H1 (cell line): ENCODE results near the gene MRPS5. TPM values are rescaled to one million over a fixed set of nuclear protein-coding genes. Genes with fewer than 3 reads are reported as not detected.

Experiments
- CTCF ChIA-PET: fragments of 300-600 bp; sonication (Branson Sonifier 250); formaldehyde crosslinking; loops from one replicate; lab custom pipeline; 2021; ENCODE audit not compliant: partially characterized antibody; lab: Charles Lee
- POLR2A ChIA-PET: fragments of 300-600 bp; sonication (Branson Sonifier 250); formaldehyde crosslinking; loops from one replicate; lab custom pipeline; 2021; ENCODE audit warnings: inconsistent platforms; ENCODE audit not compliant: partially characterized antibody; lab: Charles Lee
- DNase-seq, 2 experiments: peaks; one replicate each; pipeline versions ENCODE4 v3.0.0 to v3.0.0-alpha.2; 2010 to 2022; ENCODE audit warnings: low spot score in 2 of 2, low read depth in 1 of 2, mixed read lengths in 1 of 2
- FAIRE-seq: peaks from 2 replicates; lab custom pipeline; 2011; peaks lifted over from hg19 to GRCh38; lab: Jason Lieb, UNC
- H2AFZ ChIP-seq: 2 replicates; pipeline ENCODE4 v1.8.1; 2012; ENCODE audit warnings: low read length, inconsistent platforms
- H2AK5ac ChIP-seq: 2 replicates; pipeline ENCODE4 v1.6.1; 2013; ENCODE audit warnings: low read depth, low read length
- H2BK120ac ChIP-seq: replicated peaks from 2 replicates; pipeline ENCODE3; 2013; ENCODE audit warnings: low read depth, low read length, inconsistent platforms
- H2BK12ac ChIP-seq: 2 replicates; pipeline ENCODE4 v1.6.1; 2013; ENCODE audit warnings: low read depth, low read length
- H2BK15ac ChIP-seq: 2 replicates; pipeline ENCODE4 v1.6.1; 2013; ENCODE audit warnings: low read length
- H2BK20ac ChIP-seq: 2 replicates; pipeline ENCODE4 v1.6.1; 2013; ENCODE audit warnings: low read length
- H2BK5ac ChIP-seq: 2 replicates; pipeline ENCODE4 v1.6.1; 2013; ENCODE audit warnings: low read depth, low read length
- H3K14ac ChIP-seq: 2 replicates; pipeline ENCODE4 v1.6.1; 2013; ENCODE audit warnings: inconsistent platforms; ENCODE audit not compliant: insufficient read length
- H3K18ac ChIP-seq: 2 replicates; pipeline ENCODE4 v1.6.1; 2013; ENCODE audit warnings: low read length; ENCODE audit errors: extremely low read depth
- H3K23ac ChIP-seq: 2 replicates; pipeline ENCODE4 v1.6.1; 2013; ENCODE audit warnings: inconsistent platforms; ENCODE audit not compliant: insufficient read length
- H3K23me2 ChIP-seq: 2 replicates; pipeline ENCODE4 v1.6.1; 2013; ENCODE audit warnings: low read depth, low read length
- H3K27ac ChIP-seq: 2 replicates; pipeline ENCODE4 v1.6.1; 2011; ENCODE audit warnings: low read depth, low read length, inconsistent platforms
- H3K27me3 ChIP-seq, 4 experiments: replicated peaks in 1 of 4; 1 replicate in 1 of 4; 2 replicates in 3 of 4; pipeline versions ENCODE4 v1.6.1 to v1.8.1; 2011 to 2013; ENCODE audit warnings: low read length in 3 of 4, mild to moderate bottlenecking in 3 of 4, inconsistent platforms in 2 of 4, mixed read lengths in 2 of 4, moderate library complexity in 1 of 4; ENCODE audit not compliant: control insufficient read depth in 3 of 4, insufficient read depth in 3 of 4; ENCODE audit errors: extremely low read depth in 1 of 4
- H3K36me3 ChIP-seq, 4 experiments: 2 replicates each; pipeline versions ENCODE4 v1.6.1 to v1.8.1; 2011 to 2013; ENCODE audit warnings: mild to moderate bottlenecking in 4 of 4, low read length in 3 of 4, moderate library complexity in 2 of 4, control low read depth in 1 of 4, inconsistent platforms in 1 of 4; ENCODE audit not compliant: insufficient read depth in 4 of 4, control insufficient read depth in 2 of 4
- H3K4ac ChIP-seq: replicated peaks from 2 replicates; pipeline ENCODE3; 2013; ENCODE audit warnings: low read length, low read depth, mixed read lengths, inconsistent platforms; ENCODE audit not compliant: insufficient read length
- H3K4me1 ChIP-seq, 4 experiments: replicated peaks in 1 of 4; 1 replicate in 1 of 4; 2 replicates in 3 of 4; pipeline versions ENCODE4 v1.6.1 to v1.8.1; 2011 to 2013; ENCODE audit warnings: low read length in 3 of 4, inconsistent platforms in 2 of 4, mixed read lengths in 1 of 4; ENCODE audit not compliant: insufficient read depth in 4 of 4, control insufficient read depth in 3 of 4
- H3K4me2 ChIP-seq, 2 experiments: 2 replicates each; pipeline versions ENCODE4 v1.6.1 to v1.8.1; 2011 to 2013; ENCODE audit warnings: low read depth in 2 of 2, low read length in 2 of 2, control low read depth in 1 of 2, inconsistent platforms in 1 of 2, mild to moderate bottlenecking in 1 of 2; ENCODE audit not compliant: insufficient read depth in 1 of 2
- H3K4me3 ChIP-seq, 4 experiments: fragments of 200-600, 300-600 bp in 1 of 4; sonication (generic), shearing (Covaris generic), sonication (Bioruptor Twin) in 1 of 4; 2 replicates each; pipeline versions ENCODE4 v1.5.1 to v1.8.1; 2011 to 2016; ENCODE audit warnings: low read length in 4 of 4, low read depth in 3 of 4, control low read depth in 2 of 4, inconsistent platforms in 2 of 4, mild to moderate bottlenecking in 2 of 4, mixed read lengths in 1 of 4, moderate library complexity in 1 of 4; ENCODE audit not compliant: insufficient read depth in 2 of 4; ENCODE audit errors: extremely low read depth in 1 of 4
- H3K56ac ChIP-seq: replicated peaks from 2 replicates; pipeline ENCODE3; 2013; ENCODE audit warnings: low read depth, mild to moderate bottlenecking, mixed read lengths, low read length, inconsistent platforms; ENCODE audit not compliant: insufficient read length
- H3K79me1 ChIP-seq: 2 replicates; pipeline ENCODE4 v1.6.1; 2013; ENCODE audit warnings: low read depth, low read length, control low read depth
- H3K79me2 ChIP-seq, 2 experiments: 2 replicates each; pipeline versions ENCODE4 v1.6.1 to v1.8.1; 2012 to 2013; ENCODE audit warnings: low read length in 2 of 2, mild to moderate bottlenecking in 2 of 2, inconsistent platforms in 1 of 2; ENCODE audit not compliant: insufficient read depth in 2 of 2, control insufficient read depth in 1 of 2
- H3K9ac ChIP-seq, 4 experiments: replicated peaks in 1 of 4; 1 replicate in 1 of 4; 2 replicates in 3 of 4; pipeline versions ENCODE4 v1.6.1 to v1.8.1; 2011 to 2013; ENCODE audit warnings: low read depth in 3 of 4, low read length in 3 of 4, control low read depth in 2 of 4, mild to moderate bottlenecking in 2 of 4, moderate library complexity in 2 of 4, inconsistent platforms in 1 of 4; ENCODE audit errors: extremely low read depth in 1 of 4
- H3K9me3 ChIP-seq, 2 experiments: 2 replicates each; pipeline versions ENCODE4 v1.6.1 to v1.8.1; 2012 to 2013; ENCODE audit warnings: mild to moderate bottlenecking in 2 of 2, moderate library complexity in 2 of 2, control low read depth in 1 of 2, inconsistent platforms in 1 of 2, low read depth in 1 of 2, low read length in 1 of 2, mixed read lengths in 1 of 2; ENCODE audit not compliant: insufficient read depth in 2 of 2
- H4K20me1 ChIP-seq, 2 experiments: replicated peaks in 1 of 2; 2 replicates each; pipeline versions ENCODE3 to v1.8.1; 2011 to 2013; ENCODE audit warnings: inconsistent platforms in 2 of 2, low read length in 2 of 2, mild to moderate bottlenecking in 1 of 2; ENCODE audit not compliant: insufficient read depth in 2 of 2, control insufficient read depth in 1 of 2
- H4K5ac ChIP-seq: 2 replicates; pipeline ENCODE4 v1.6.1; 2013; ENCODE audit warnings: low read length, low read depth, mixed read lengths, inconsistent platforms; ENCODE audit not compliant: insufficient read length
- H4K8ac ChIP-seq: 2 replicates; pipeline ENCODE4 v1.8.0; 2013; ENCODE audit warnings: mild to moderate bottlenecking, moderate library complexity, low read length, inconsistent platforms; ENCODE audit not compliant: insufficient read depth; ENCODE audit errors: extremely low read depth
- H4K91ac ChIP-seq: replicated peaks from 2 replicates; pipeline ENCODE3; 2013; ENCODE audit warnings: low read length, mixed read lengths, inconsistent platforms; ENCODE audit not compliant: insufficient read length
- CEBPB ChIP-seq: IDR thresholded peaks from 2 replicates; pipeline ENCODE4 v1.6.1; 2012; ENCODE audit warnings: low read depth, low read length
- EZH2 ChIP-seq: fragments of 200-600 bp; sonication (generic); IDR thresholded peaks from 2 replicates; pipeline ENCODE4 v1.7.1; 2012; ENCODE audit warnings: low read depth, mild to moderate bottlenecking, moderate library complexity, low read length, inconsistent platforms; ENCODE audit not compliant: severe bottlenecking
- FOSL1 ChIP-seq: IDR thresholded peaks from 2 replicates; pipeline ENCODE4 v1.6.1; 2011; ENCODE audit warnings: mild to moderate bottlenecking, low read depth, low read length, moderate library complexity; ENCODE audit not compliant: insufficient read depth
- HDAC6 ChIP-seq: IDR thresholded peaks from one replicate; pipeline ENCODE4 v1.7.1; 2012; ENCODE audit warnings: low read depth, mild to moderate bottlenecking, inconsistent platforms, low read length, moderate library complexity
- KDM1A ChIP-seq: fragments of 200-600, 300-600 bp; sonication (generic); IDR thresholded peaks from 2 replicates; pipeline ENCODE4 v1.7.1; 2016; ENCODE audit warnings: mild to moderate bottlenecking, low read length, borderline replicate concordance
- KDM5A ChIP-seq: fragments of 200-600 bp; IDR thresholded peaks from 2 replicates; pipeline ENCODE4 v1.7.1; 2012; ENCODE audit warnings: mild to moderate bottlenecking, low read length, inconsistent platforms, mixed read lengths
- NANOG ChIP-seq: IDR thresholded peaks from 2 replicates; pipeline ENCODE4 v1.6.1; 2011; ENCODE audit warnings: low read length, low read depth, mild to moderate bottlenecking, inconsistent platforms; ENCODE audit not compliant: insufficient read depth, poor library complexity, severe bottlenecking
- RFX5 ChIP-seq: IDR thresholded peaks from 2 replicates; pipeline ENCODE4 v1.6.1; 2011; ENCODE audit warnings: low read depth, low read length, improper control_type of control experiment, borderline replicate concordance
- RXRA ChIP-seq: IDR thresholded peaks from 2 replicates; pipeline ENCODE4 v1.6.1; 2011; ENCODE audit warnings: low read depth, mild to moderate bottlenecking, low read length, moderate library complexity; ENCODE audit not compliant: insufficient read depth
- SAP30 ChIP-seq: fragments of 300-600 bp; sonication (generic); IDR thresholded peaks from 2 replicates; pipeline ENCODE4 v1.7.1; 2012; ENCODE audit warnings: low read length, moderate library complexity, mild to moderate bottlenecking, inconsistent platforms; ENCODE audit not compliant: insufficient read depth, insufficient replicate concordance
- SIX5 ChIP-seq: IDR thresholded peaks from 2 replicates; pipeline ENCODE4 v1.6.1; 2011; ENCODE audit warnings: mild to moderate bottlenecking, low read depth, low read length
- WGBS, 2 experiments: shearing (Covaris generic) in 1 of 2; methylation state at CpG; one replicate each; pipeline versions ENCODE4 v1.1.6 to v1.1.7; 2013 to 2015; ENCODE audit warnings: low lambda C conversion rate in 2 of 2, mixed read lengths in 2 of 2, inconsistent platforms in 1 of 2, low coverage in 1 of 2, missing lambda C conversion rate in 1 of 2; ENCODE audit not compliant: insufficient replicate concordance in 2 of 2, insufficient coverage in 1 of 2, insufficient read length in 1 of 2; ENCODE audit errors: extremely low coverage in 1 of 2, missing lambda C conversion rate in 1 of 2; 5-methylcytosine and 5-hydroxymethylcytosine counted together
- polyA plus RNA-seq, 7 experiments: library from polyadenylated mRNA; depleted of rRNA in 3 of 7; stranded (reverse) in 5 of 7; unstranded in 2 of 7; fragments of >200 nt in 5 of 7; fragments of 200-250 nt in 2 of 7; gene quantifications; 1 replicate in 5 of 7; 2 replicates in 1 of 7; 4 replicates in 1 of 7; pipeline versions ENCODE4 v1.2.1 to v1.2.3, GENCODE V29; 2011 to 2013; ENCODE audit warnings: missing spikeins in 2 of 7, mixed read lengths in 2 of 7
- total RNA-seq: library from RNA; stranded (reverse); fragmentation: NEBNext Ultra II Directional; extraction: Animal tissue kit (Norgen Biotek cat#: 25700); gene quantifications from 2 replicates; pipeline ENCODE4 v1.2.1, GENCODE V29; 2021
- TF ChIP-seq, protein P1 (sequence below): IDR thresholded peaks from 2 replicates; pipeline ENCODE4 v1.6.1; 2012; ENCODE audit warnings: inconsistent platforms

MRPS5 gene
- total and polyA plus RNA-seq, 2 of the 8 experiments (the other 6 are each of a cell fraction or from before 2014, with no cell fraction given) = 36.7 to 53.0 TPM

DNA sequence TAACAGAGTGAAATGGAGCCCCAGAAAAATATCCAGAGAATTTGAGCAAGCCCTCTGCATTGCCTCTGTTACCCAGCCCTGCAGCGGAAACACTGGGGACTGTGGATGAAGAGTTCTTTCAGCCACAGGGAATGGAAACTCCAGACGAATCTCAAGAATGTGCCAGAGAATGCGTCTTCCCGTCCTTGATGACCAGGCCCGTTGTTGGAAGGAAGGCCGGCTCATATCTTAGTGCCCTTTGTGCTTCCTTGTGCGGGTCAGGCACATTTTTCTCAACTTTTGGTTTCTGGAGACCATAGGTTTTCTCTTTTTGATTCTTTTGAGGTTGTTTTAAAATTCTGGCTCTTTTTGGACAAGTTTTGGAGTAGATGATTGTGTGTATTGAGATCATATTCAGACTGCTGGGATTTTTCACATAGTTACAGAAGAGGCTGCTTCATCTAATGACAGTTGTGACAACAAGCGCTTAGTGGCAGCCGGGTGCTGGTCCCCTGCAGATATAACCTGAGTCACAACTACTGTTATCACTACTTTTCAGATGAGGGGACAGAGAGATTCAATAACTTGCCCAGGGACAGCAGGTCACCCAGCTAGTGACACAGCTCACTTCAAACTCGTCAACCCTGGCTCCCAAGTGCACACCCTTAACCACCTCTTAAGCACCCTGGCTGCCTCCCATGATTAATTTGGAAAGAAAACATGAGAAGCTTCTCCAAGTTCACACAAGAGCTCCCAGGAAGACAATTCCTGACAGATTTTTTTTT, 80.4 kb downstream of the MRPS5 start:
- Histone ChIP-seq H3K79me2 (no peaks in the 10 kb centered on the region), H2BK5ac (no peak overlapping the region), H3K18ac (no peak overlapping the region), H3K14ac (no peak overlapping the region), H3K36me3 (no peaks in the 10 kb centered on the region), H3K79me1 (no peaks in the 10 kb centered on the region; the same call in 1 of the 2 replicates), H2AK5ac (no peak overlapping the region), H3K23me2 (peaks cover 2% of the 10 kb centered on the region; the same call in 1 of the 2 replicates), H3K4me2 (no peak overlapping the region), H2AFZ (no peak overlapping the region), H3K56ac (no peak overlapping the region), H4K91ac (no peak overlapping the region), H2BK20ac (no peak overlapping the region), H2BK15ac (no peak overlapping the region), H3K27me3 (no peaks in the 10 kb centered on the region), H2BK120ac (no peak overlapping the region), H2BK12ac (no peak overlapping the region), H3K9me3 (peaks cover 92 to 97% of the 10 kb centered on the region in 2 experiments), H3K23ac (no peak overlapping the region), H4K8ac (no peak overlapping the region), H4K5ac (no peak overlapping the region), H3K4me1 (no peaks in the 10 kb centered on the region; a peak in 1 of 7 replicates), H3K9ac (no peak overlapping the region), H4K20me1 (no peaks in the 10 kb centered on the region), H3K4ac (no peak overlapping the region), H3K27ac (no peak overlapping the region), H3K4me3 (no peak overlapping the region)
- POLR2A ChIA-PET = no interaction called here
- DNase-seq = no peak
- CTCF ChIA-PET = no interaction called here
- 78% methylated on average over 10 of the region's 10 CpGs; no CpG with 5 or more reads in 1 of the 2 experiments for WGBS, 2 experiments
- FAIRE-seq = no peak
- TF ChIP-seq NANOG = no peak
- TF ChIP-seq SAP30 = no peak
- TF ChIP-seq HDAC6 = no peak
- no peak for TF ChIP-seq KDM1A
- TF ChIP-seq EZH2 = no peak
- no peak for TF ChIP-seq RXRA
- TF ChIP-seq CEBPB = no peak
- TF ChIP-seq SIX5 = no peak
- TF ChIP-seq KDM5A = no peak
- no peak for TF ChIP-seq RFX5
- TF ChIP-seq FOSL1 = no peak
- TF ChIP-seq, protein P1, sequence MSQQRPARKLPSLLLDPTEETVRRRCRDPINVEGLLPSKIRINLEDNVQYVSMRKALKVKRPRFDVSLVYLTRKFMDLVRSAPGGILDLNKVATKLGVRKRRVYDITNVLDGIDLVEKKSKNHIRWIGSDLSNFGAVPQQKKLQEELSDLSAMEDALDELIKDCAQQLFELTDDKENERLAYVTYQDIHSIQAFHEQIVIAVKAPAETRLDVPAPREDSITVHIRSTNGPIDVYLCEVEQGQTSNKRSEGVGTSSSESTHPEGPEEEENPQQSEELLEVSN = no peak
